Subcutaneous abdominal adipose tissue (tissue), 5 donors: ENCODE results near the gene SLC6A13.

Experiments used
- H3K27ac ChIP-seq: one replicate; pipeline ENCODE4 v1.7.0; 2013; ENCODE audit warnings: low read depth, mild to moderate bottlenecking, inconsistent platforms, low read length, moderate library complexity
- H3K27me3 ChIP-seq, 5 donors: one replicate each; pipeline ENCODE4 v1.7.0; 2013; ENCODE audit warnings: low read length in 5 of 5, inconsistent platforms in 1 of 5; ENCODE audit not compliant: control insufficient read depth in 5 of 5, insufficient read depth in 4 of 5
- H3K36me3 ChIP-seq, 5 donors: one replicate each; pipeline ENCODE4 v1.7.0; 2013; ENCODE audit warnings: low read length in 5 of 5; ENCODE audit not compliant: control insufficient read depth in 5 of 5, insufficient read depth in 5 of 5
- H3K4me1 ChIP-seq, 5 donors: one replicate each; pipeline ENCODE4 v1.7.0; 2013; ENCODE audit warnings: low read length in 5 of 5, mild to moderate bottlenecking in 3 of 5, moderate library complexity in 1 of 5; ENCODE audit not compliant: control insufficient read depth in 5 of 5, insufficient read depth in 5 of 5
- H3K4me3 ChIP-seq, 5 donors: one replicate each; pipeline ENCODE4 v1.7.0; 2013; ENCODE audit warnings: low read length in 5 of 5, low read depth in 1 of 5
- H3K9ac ChIP-seq, 5 donors: one replicate each; pipeline ENCODE4 v1.7.0; 2013; ENCODE audit warnings: low read length in 5 of 5, mild to moderate bottlenecking in 4 of 5, moderate library complexity in 3 of 5
- H3K9me3 ChIP-seq, 5 donors: one replicate each; pipeline ENCODE4 v1.7.0; 2013; ENCODE audit warnings: low read length in 5 of 5; ENCODE audit not compliant: control insufficient read depth in 5 of 5
- donor health status: healthy.
- donor health status: healthy.
- donor health status: healthy.
- donor health status: healthy.
- donor health status: healthy.

Gene SLC6A13

DNA sequence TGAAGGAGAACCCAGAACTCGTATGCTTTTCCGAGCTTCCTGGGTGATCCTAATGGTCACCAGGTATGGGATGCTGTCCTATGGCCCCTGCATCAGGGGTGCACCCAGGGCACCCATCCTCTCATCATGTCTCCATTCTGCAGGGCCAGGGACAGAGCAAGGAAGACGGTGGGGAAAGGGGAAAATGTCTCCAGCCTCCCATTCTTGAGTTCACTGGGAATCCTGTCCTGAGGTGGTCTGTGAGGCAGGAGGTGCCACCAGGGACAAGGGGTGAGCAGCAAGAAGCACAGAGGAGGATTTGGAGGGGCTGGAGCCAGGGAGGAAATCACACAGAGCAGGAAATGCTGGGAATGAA, 33.8 kb downstream of the SLC6A13 start:
- Histone ChIP-seq H3K36me3 (no peaks in the 10 kb centered on the region), H3K9me3 (no peaks in the 10 kb centered on the region), H3K27ac (no peak overlapping the region), H3K9ac (no peak overlapping the region), H3K4me1 (peaks cover 0 to 4% (median 0%) of the 10 kb centered on the region in 5 donors), H3K27me3 (peaks cover 4 to 20% (median 7%) of the 10 kb centered on the region in 5 donors), H3K4me3 (no peak overlapping the region)

DNA sequence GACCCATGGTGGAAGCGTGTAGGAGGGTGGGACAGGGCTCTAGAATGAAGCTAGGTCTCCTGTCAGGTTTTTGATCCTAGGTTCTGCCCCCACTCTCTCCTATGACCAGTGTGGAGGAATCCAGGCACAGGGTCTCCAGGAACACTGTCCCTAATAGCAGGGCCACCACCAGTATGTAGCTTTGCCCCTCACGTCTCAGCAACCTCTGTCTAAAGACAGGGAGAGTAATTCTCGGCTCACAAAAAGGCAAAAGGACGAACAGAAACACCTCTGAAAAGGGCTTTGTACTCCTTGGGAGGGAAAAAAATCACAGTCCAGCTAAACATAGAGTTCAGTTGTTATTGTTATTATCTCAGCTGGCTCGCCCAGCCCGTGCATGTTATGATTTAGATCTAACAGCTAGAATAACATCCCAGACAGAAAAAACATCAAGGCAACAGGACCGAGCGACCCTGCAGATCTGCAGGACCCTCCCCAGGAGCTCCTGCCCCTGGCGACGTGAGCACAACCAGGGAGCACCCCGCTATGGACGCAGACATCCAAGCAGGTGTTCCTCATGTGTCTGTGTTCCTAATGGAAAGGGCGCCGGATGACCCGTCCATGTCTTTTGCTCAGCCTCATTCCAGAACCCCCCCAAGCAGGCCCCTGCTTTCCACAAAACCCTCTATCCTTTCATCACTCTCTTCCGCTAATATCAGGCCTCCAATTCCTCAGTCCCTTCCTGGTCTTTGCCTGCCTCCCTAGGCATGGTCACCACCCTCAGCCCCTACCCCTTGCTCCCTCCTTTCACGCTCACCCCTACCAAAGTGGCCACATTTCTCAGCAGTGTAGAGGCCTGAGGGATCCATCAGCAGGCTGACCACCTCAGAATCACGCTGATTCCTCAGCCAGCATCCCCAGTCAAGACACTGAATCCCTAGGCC, 34.5 kb downstream of the SLC6A13 start:
- Histone ChIP-seq H3K9me3 (no peaks in the 10 kb centered on the region), H3K4me3 (no peak overlapping the region), H3K27me3 (peaks cover 4 to 17% (median 7%) of the 10 kb centered on the region in 5 donors), H3K27ac (no peak overlapping the region), H3K9ac (no peak overlapping the region), H3K36me3 (no peaks in the 10 kb centered on the region), H3K4me1 (peaks cover 0 to 4% (median 0%) of the 10 kb centered on the region in 5 donors)

DNA sequence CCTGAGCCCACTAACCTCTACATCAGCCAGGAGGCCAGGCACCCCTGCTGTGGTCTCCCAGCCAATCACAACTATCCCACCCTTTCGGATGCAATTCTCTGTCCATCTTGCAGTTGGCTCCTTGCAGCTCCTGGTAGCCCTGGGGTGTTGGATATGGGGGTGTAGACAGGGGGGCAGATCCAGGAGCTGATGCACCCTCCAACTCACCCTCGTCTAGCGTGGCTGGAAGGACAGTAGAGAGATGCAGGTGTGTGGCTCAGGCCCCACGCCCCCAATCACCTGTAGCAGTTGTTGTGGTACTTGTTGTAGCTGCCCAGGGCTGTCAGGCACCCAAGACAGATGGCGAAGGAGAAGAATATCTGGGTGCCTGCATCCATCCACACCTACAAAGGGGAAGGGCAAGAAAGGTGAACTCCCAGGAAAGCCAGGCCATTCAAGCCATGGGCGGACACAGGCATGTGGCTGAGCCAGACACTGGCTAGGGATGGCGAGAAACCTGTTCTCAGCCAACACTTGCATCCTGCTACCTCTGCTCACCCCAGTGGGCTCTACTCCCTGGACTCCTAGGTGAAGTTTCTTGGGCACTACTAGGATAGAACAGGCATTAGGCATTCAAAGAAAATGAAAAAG, 35.2 kb downstream of the SLC6A13 start:
- no peak overlapping the region for H3K27ac ChIP-seq
- no peaks in the 10 kb centered on the region for H3K36me3 ChIP-seq
- H3K27me3 ChIP-seq = peaks cover 4 to 16% (median 9%) of the 10 kb centered on the region in 5 donors
- no peak overlapping the region for H3K9ac ChIP-seq
- no peaks in the 10 kb centered on the region for H3K4me1 ChIP-seq
- no peak overlapping the region for H3K4me3 ChIP-seq
- H3K9me3 ChIP-seq = no peaks in the 10 kb centered on the region

DNA sequence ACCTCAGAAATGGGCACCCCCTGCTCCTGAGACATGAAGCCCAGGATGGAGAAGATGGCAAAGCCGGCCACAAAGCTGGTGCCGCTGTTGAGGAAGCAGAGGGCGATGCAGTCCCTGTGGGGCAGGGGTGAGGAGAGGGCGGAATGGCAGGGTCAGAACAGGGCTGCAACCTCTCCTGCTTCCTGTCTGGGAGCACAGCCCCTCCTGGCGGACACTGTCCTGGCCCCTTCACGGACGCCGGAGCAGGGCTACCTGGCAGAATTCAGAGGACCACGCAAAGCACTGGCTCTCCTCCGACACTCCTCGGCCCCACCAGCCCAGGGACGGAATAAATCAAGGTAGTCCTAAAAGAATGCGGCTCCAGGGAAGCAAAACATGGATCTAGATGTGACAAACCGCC, 36.2 kb downstream of the SLC6A13 start:
- no peak overlapping the region for H3K4me3 ChIP-seq
- no peak overlapping the region for H3K27ac ChIP-seq
- H3K4me1 ChIP-seq = no peaks in the 10 kb centered on the region
- H3K9me3 ChIP-seq = no peaks in the 10 kb centered on the region
- no peak overlapping the region for H3K9ac ChIP-seq
- no peaks in the 10 kb centered on the region for H3K36me3 ChIP-seq
- H3K27me3 ChIP-seq = peaks cover 4 to 16% (median 8%) of the 10 kb centered on the region in 5 donors

DNA sequence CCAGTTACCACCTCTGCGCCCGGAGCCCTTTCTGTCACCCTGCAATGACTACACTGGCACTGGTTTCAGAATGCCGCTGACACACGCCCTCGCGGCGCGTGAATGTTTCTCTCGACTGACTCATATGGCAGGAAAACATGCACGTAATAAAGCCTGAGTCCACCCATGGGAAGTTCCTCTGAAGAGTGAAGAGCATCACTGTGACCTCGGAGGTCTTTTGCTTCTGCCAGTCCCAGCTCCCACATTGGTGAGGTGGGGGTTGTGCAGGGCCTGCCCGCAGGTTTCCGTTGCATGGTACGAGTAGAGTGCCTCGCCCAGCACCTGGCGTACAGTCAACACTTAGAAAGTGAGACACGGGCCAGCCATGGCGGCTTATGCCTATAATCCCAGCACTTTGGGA, 37.6 kb downstream of the SLC6A13 start:
- Histone ChIP-seq H3K4me1 (peaks cover 0 to 3% (median 2%) of the 10 kb centered on the region in 5 donors), H3K27ac (no peak overlapping the region), H3K4me3 (no peak overlapping the region), H3K9ac (no peak overlapping the region), H3K9me3 (no peaks in the 10 kb centered on the region), H3K27me3 (peaks cover 4 to 17% (median 10%) of the 10 kb centered on the region in 5 donors), H3K36me3 (no peaks in the 10 kb centered on the region)

DNA sequence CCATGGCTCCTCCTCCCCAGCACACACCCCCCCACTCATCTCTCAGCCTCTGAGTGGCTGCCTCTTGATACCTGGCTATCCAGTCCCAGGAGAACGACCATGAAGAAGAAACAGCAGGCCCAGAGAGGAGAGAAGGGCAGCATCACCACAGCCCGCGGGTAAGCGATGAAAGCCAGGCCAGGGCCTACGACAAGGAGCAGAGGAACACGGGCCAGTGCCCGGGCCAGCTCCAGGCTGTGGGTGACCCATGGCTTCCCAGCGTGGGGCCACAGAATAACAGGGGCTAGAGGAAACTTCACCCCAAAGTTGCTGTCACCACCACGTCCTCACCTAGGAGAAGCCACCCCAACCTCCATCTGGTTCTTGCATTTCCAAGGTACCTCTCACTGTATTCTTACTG, 38.3 kb downstream of the SLC6A13 start:
- H3K4me3 ChIP-seq = no peak overlapping the region
- no peaks in the 10 kb centered on the region for H3K9me3 ChIP-seq
- no peak overlapping the region for H3K27ac ChIP-seq
- peaks cover 0 to 6% (median 5%) of the 10 kb centered on the region in 5 donors for H3K4me1 ChIP-seq
- H3K36me3 ChIP-seq = no peaks in the 10 kb centered on the region
- peaks cover 5 to 20% (median 10%) of the 10 kb centered on the region in 5 donors for H3K27me3 ChIP-seq
- no peak overlapping the region for H3K9ac ChIP-seq

DNA sequence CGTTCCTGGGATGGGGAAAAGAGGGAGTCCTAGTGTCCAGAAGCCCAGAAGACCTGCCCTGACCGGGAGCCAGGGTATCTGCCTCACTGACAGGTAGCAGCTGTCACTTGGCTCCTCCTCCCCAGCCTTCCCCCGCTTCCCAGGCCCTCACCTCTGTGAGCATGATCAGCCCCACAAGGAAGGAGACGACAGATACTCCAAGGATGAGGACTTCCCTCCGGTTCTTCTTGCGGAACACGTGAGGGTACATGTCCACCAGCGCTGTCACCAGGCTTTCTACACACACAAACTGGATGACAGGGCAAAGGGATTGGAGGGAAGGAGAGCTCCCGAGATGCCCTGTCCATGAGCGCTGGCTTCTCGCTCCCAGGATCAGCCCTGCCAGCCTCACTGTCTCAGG, 38.8 kb downstream of the SLC6A13 start:
- H3K27me3 ChIP-seq = peaks cover 6 to 18% (median 10%) of the 10 kb centered on the region in 5 donors
- H3K9me3 ChIP-seq = no peaks in the 10 kb centered on the region
- no peak overlapping the region for H3K9ac ChIP-seq
- no peaks in the 10 kb centered on the region for H3K36me3 ChIP-seq
- peaks cover 0 to 6% (median 5%) of the 10 kb centered on the region in 5 donors for H3K4me1 ChIP-seq
- H3K27ac ChIP-seq = no peak overlapping the region
- no peak overlapping the region for H3K4me3 ChIP-seq

DNA sequence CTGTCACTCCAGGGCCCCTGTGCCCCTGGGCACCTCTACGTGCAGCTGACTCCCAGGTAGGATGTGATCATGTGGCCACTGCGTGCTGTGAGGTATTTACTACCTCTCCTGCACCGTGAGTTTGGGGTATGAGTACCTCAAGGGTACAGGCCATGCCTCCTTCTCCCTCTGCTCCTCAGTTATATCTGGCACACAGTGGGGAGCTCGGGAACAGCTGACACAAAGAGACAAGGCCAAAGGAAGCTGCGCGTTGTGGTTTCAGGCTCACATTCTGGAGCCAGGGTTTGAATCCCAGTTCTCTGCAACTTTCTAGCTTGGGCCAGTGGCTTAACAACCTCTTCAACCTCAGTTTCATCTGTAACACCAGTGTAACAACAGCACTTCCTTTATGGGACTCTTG, 40.9 kb downstream of the SLC6A13 start:
- Histone ChIP-seq H3K36me3 (no peaks in the 10 kb centered on the region), H3K4me1 (peaks cover 0 to 6% (median 5%) of the 10 kb centered on the region in 5 donors), H3K4me3 (no peak overlapping the region), H3K9ac (no peak overlapping the region), H3K9me3 (no peaks in the 10 kb centered on the region), H3K27ac (no peak overlapping the region), H3K27me3 (peaks cover 3 to 19% (median 12%) of the 10 kb centered on the region in 5 donors)

DNA sequence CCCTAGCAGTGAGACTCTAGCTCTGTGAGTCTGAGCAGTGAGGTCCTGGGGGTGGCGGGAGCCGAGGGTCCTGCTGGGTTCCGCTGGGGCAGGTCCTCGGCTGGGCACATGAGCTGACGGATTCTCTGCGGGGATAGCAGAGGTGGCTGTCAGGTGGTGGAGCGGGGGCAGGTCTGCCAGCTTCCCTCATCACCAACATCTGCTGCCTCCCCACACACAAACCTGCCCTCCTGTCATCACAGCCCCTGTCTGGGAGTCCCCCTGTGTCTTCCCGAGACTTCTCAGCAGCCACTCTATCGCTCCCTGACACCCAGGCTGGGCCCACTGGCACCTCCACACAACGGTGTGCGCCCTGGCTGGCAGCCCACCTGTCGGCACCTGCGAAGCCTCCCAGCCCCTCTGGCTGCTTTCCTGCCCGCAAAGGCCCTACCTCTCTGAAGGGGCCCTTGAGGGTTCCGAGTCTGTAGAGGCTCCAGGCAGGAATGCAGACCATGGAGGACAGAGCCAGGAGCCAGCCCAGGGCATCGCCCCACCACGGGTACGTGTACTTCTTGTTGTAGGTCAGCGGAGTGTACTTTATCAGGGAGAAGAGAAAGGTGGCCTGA, 41.6 kb downstream of the SLC6A13 start:
- H3K27ac ChIP-seq = no peak overlapping the region
- H3K9me3 ChIP-seq = no peaks in the 10 kb centered on the region
- H3K4me1 ChIP-seq = peaks cover 0 to 6% (median 5%) of the 10 kb centered on the region in 5 donors
- no peak overlapping the region for H3K9ac ChIP-seq
- H3K27me3 ChIP-seq = peaks cover 3 to 15% (median 9%) of the 10 kb centered on the region in 5 donors
- no peaks in the 10 kb centered on the region for H3K36me3 ChIP-seq
- H3K4me3 ChIP-seq = no peak overlapping the region

DNA sequence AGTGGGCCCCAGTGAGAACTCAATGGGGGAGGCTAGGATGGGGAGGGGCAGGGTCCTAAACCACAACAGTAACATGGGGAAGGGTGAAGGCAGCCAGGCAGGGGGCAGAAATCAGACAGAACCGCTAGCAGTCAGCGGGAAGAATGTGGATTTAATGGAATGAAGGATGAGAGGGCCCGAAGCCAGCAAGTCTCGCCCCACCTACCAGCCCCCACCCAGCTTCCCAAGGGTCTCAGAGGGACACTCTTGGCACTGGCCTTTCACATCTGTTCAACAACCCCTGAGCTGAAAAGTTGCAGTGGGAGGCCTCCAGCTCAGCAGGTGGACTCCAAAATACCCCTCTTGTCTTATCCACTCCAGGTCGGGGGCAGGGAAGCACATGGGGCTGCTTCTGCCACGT, 42.1 kb downstream of the SLC6A13 start:
- Histone ChIP-seq H3K9ac (no peak overlapping the region), H3K4me1 (peaks cover 0 to 6% (median 5%) of the 10 kb centered on the region in 5 donors), H3K9me3 (no peaks in the 10 kb centered on the region), H3K4me3 (no peak overlapping the region), H3K36me3 (no peaks in the 10 kb centered on the region), H3K27ac (no peak overlapping the region), H3K27me3 (peaks cover 3 to 15% (median 9%) of the 10 kb centered on the region in 5 donors)
